Hepatocyte (in vitro differentiated cells): ENCODE measurements around the gene DLG2.

Experiments used
- CTCF ChIP-seq: fragments of 200-600 bp; sonication (generic); IDR thresholded peaks from 2 replicates; pipeline ENCODE4 v1.5.1; 2016; ENCODE audit warnings: antibody characterized with exemption, mild to moderate bottlenecking; ENCODE audit not compliant: poor library complexity
- EZH2 ChIP-seq: fragments of 200-600 bp; sonication (generic); IDR thresholded peaks from 2 replicates; pipeline ENCODE4 v1.6.1; 2016; ENCODE audit warnings: antibody characterized with exemption, mild to moderate bottlenecking, borderline replicate concordance
- EZH2phosphoT487 ChIP-seq: fragments of 200-600 bp; sonication (generic); IDR thresholded peaks from one replicate; pipeline ENCODE4 v1.6.1; 2018; ENCODE audit warnings: antibody characterized with exemption, mild to moderate bottlenecking, low read depth, moderate library complexity; ENCODE audit not compliant: unreplicated experiment, severe bottlenecking

GRCh38 chr11:85599083-85599482, 28.1 kb downstream of the DLG2 start:
- TF ChIP-seq EZH2phosphoT487 (no peak), CTCF (no peak), EZH2 (no peak)
